ENCODE data around the gene ZNF681.
"Not testable (repeated sequence)": the region's sequence is repeated elsewhere in the genome, so short reads cannot be mapped to it uniquely, and the experiment has no call there.

The ZNF681 gene

DNA sequence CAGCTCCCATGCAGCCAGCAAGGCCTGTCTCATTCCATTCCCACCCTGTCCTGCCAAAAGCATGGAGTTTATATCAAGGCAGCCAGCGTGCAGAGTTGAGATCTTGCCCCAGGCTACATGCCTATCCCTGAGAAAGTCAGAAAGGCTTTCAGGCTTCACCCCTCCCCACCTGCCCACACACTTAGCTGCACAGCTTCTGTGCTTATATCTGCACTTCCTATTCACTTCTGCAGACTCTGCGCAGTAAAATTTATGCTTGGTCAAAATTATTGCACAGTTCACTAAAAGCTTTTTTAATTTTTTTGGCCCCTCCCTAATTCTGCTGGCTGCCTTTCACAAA lies 59.2 kb downstream of the ZNF681 start:
- TF ChIP-seq, protein P1, sequence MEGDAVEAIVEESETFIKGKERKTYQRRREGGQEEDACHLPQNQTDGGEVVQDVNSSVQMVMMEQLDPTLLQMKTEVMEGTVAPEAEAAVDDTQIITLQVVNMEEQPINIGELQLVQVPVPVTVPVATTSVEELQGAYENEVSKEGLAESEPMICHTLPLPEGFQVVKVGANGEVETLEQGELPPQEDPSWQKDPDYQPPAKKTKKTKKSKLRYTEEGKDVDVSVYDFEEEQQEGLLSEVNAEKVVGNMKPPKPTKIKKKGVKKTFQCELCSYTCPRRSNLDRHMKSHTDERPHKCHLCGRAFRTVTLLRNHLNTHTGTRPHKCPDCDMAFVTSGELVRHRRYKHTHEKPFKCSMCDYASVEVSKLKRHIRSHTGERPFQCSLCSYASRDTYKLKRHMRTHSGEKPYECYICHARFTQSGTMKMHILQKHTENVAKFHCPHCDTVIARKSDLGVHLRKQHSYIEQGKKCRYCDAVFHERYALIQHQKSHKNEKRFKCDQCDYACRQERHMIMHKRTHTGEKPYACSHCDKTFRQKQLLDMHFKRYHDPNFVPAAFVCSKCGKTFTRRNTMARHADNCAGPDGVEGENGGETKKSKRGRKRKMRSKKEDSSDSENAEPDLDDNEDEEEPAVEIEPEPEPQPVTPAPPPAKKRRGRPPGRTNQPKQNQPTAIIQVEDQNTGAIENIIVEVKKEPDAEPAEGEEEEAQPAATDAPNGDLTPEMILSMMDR (conservative IDR thresholded peaks at IDR 0.05; ENCODE audit: control insufficient read depth, insufficient read depth, low read depth, low read length), result no peak

DNA sequence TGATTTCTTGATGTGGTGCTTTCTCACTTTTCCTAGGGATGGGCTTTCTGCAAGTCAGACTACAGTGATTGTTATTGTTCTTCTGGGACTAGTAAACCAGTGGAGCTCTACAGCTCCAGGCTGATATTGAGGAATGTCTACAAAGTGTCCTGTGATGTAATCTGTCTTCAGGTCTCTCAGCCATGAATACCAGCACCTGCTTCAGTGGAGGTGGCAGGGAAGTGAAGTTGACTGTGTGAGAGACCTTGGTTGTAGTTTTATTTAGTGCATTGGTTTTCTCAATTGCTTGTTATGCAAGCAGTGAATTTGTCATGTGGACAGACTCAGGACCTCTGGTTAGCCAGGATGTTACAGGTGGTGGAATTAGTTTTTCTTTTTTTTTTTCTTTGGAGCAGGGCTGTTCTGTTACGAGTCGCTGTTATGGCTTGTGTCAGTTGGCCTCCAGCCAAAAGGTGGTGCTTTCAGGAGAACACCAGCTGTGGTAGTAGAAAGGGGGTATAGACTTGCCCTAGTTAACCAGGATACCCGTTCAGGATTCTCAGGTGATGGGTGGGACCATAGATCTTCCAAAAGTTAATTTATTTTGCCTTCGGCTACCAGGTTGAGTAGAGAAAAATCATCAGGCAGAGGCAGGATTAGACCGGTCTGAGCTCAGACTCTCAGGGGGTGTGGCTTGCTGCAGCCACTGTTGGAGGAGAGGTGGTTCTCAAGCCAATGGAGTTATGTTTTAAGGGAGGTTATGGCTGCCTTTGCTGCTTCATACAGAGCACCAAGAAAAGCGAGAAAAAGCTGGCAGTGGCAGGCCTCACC lies 59.8 kb downstream of the ZNF681 start:
- no peak for DNase-seq (ENCODE audit: low read depth)
- TF ChIP-seq, protein P1 (conservative IDR thresholded peaks at IDR 0.05; ENCODE audit: control insufficient read depth, insufficient read depth, low read depth, low read length), result no peak
- no peak overlapping the region for H3K4me3 ChIP-seq (ENCODE audit: control insufficient read depth, low read depth, low read length)

More for the DNA sequence above, 59.2 kb downstream of the ZNF681 start:
- no peak for DNase-seq (ENCODE audit: low read depth)
- H3K4me3 ChIP-seq (ENCODE audit: control insufficient read depth, low read depth, low read length), result no peak overlapping the region

DNA sequence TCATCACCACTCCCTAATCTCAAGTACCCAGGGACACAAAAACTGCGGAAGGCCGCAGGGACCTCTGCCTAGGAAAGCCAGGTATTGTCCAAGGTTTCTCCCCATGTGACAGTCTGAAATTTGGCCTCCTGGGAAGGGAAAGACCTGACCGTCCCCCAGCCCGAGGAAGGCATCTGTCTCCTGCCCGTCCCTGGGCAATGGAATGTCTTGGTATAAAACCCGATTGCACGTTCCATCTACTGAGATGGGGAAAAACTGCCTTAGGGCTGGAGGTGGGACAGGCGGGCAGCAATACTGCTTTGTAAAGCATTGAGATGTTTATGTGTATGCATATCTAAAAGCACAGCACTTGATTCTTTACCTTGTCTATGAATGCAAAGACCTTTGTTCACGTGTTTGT lies 65.8 kb downstream of the ZNF681 start:
- H3K4me3 ChIP-seq (ENCODE audit: control insufficient read depth, low read depth, low read length); DNase-seq (ENCODE audit: low read depth): not testable (repeated sequence)
